NCI-H82 treated with DMSO at 0.1 percent for 48 hours (cell line): ENCODE results near the gene ICAM5.
"Not testable (repeated sequence)": the region's sequence is repeated elsewhere in the genome, so short reads cannot be mapped to it uniquely, and the experiment has no call there.

Source experiments
- DNase-seq: peaks from one replicate; lab custom pipeline; 2025; ENCODE audit not compliant: unreplicated experiment; lab: John Stamatoyannopoulos, UW

Gene ICAM5, protein sequence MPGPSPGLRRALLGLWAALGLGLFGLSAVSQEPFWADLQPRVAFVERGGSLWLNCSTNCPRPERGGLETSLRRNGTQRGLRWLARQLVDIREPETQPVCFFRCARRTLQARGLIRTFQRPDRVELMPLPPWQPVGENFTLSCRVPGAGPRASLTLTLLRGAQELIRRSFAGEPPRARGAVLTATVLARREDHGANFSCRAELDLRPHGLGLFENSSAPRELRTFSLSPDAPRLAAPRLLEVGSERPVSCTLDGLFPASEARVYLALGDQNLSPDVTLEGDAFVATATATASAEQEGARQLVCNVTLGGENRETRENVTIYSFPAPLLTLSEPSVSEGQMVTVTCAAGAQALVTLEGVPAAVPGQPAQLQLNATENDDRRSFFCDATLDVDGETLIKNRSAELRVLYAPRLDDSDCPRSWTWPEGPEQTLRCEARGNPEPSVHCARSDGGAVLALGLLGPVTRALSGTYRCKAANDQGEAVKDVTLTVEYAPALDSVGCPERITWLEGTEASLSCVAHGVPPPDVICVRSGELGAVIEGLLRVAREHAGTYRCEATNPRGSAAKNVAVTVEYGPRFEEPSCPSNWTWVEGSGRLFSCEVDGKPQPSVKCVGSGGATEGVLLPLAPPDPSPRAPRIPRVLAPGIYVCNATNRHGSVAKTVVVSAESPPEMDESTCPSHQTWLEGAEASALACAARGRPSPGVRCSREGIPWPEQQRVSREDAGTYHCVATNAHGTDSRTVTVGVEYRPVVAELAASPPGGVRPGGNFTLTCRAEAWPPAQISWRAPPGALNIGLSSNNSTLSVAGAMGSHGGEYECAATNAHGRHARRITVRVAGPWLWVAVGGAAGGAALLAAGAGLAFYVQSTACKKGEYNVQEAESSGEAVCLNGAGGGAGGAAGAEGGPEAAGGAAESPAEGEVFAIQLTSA

DNA sequence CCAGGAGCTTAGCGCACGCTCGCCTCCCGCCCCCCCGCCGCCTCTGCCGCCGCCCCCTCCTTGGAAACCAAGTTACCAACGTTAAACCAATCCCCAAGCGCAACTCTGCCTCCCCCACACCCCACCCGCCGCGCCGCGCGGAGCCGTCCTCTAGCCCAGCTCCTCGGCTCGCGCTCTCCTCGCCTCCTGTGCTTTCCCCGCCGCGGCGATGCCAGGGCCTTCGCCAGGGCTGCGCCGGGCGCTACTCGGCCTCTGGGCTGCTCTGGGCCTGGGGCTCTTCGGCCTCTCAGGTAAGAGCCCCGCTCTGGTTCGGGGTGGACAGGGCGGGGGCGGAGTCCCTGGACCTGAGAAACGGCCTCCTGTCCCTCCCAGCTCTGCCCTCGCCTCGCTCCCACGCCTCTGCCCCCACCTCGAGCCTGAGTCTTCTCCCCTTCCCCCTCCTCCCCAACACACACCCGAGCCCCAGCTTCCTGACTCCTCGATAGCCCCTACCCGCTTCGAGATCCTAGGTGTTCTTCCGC, at the start of gene ICAM5:
Gene ICAM5 (plus strand): TSS at position 117 of the 521 bp plus-strand sequence. CDS start 92 bp downstream, at position 209.
- no peak for DNase-seq

GRCh38 chr19:10241826-10242449, 47.8 kb upstream of the ICAM5 start:
- DNase-seq: not testable (repeated sequence)

GRCh38 chr19:10243606-10244005, 46.1 kb upstream of the ICAM5 start:
- no peak for DNase-seq

DNA sequence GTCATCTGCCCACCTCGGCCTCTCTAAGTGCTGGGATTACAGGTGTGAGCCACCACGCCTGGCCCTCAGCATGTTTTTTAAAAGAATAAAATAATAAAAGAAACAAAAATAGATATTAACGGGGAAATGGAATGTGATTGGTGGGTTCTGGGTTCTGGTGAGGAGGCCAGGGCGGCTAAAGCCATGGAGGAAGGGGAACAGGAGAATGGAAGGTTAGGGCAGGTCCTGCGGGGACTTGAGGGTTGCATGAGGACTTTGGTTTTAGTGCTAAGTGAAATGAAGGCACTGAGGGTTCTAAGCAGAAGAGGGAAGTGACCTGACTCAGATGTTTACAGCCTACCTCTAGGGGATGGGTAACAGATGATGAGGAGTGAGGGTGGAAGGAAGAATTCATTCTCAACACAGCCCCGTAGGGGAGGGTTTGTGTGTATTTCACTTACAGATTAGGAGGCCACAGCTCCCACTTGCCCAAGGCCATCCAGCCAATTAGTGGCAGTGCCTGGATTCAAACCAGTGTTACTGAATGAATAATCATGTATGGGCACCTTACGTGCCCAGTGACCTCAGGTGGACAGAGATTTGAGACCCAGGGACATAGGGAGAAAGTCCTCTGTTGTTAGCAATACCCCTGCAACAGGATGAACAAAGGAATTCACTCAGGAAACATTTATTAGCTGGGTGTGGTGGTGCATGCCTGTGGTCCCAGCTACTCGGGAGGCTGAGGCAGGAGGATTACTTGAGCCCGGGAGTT, 44.4 kb upstream of the ICAM5 start:
- no peak for DNase-seq

GRCh38 chr19:10246511-10246910, 43.2 kb upstream of the ICAM5 start:
- no peak for DNase-seq

DNA sequence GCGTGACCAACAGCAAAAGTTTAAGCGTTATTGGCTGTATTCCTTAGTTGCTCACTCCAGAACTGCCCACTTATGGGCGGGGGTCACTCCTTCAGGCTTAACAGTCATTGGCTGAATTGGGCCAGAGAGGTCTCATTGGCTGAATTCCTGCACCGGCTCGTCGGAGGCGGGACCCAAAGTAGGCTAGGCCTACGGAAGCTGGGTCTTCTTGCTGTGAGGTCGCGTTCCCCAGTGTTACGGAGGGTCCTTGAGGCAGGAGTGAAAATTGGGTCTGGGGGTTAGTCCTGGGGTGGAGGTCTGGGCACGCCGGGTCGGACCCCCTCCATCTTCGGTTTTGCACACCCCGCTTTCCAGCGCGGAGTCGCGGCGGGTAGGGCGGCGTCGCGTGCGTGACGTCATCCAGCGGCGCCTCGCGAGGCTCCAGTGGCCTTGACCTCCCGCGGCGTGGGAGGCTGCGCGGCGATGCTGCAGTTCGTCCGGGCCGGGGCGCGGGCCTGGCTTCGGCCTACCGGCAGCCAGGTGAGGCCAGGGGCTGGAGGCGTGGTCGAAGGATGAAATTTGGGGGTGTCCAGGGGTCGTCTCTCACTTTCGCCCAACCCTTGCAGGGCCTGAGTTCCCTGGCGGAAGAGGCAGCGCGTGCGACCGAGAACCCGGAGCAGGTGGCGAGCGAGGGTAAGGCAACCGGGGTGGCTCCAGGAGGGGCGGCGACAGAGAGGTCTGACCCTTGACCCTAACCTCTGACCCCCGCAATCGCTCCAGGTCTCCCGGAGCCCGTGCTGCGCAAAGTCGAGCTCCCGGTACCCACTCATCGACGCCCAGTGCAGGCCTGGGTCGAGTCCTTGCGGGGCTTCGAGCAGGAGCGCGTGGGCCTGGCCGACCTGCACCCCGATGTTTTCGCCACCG, 37.7 kb upstream of the ICAM5 start, which contains the start of gene MRPL4:
Gene MRPL4 (plus strand): TSS at position 423 of the 903 bp plus-strand sequence. CDS start 40 bp downstream, at position 463.
- peak; percentile 95 for DNase-seq

GRCh38 chr19:10252707-10253106, 37.0 kb upstream of the ICAM5 start:
- no peak for DNase-seq

- no peak for DNase-seq
Observed at GRCh38 chr19:10254244-10254643, 35.5 kb upstream of the ICAM5 start.

DNA sequence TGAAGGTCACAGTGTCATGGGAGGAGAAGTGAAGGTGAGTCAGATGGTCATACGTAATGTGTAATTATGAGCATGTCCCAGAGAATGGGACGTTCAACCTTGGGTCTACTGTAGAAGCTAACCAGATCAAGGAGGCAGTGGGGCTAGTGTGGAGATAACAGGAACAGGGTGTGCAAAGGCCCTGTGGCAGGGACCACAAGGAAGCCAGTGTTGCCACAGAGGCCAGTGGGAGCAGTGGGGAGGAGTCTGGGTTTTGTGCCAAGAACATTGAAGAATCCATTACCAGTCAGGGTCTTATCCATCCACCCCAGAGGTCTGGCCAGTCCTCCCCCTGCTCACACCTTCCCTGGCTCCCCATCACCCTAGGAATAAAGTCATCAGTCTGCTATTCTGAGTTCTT, 34.4 kb upstream of the ICAM5 start:
- no peak for DNase-seq

GRCh38 chr19:10256551-10256950, 33.2 kb upstream of the ICAM5 start:
- DNase-seq: no peak

DNA sequence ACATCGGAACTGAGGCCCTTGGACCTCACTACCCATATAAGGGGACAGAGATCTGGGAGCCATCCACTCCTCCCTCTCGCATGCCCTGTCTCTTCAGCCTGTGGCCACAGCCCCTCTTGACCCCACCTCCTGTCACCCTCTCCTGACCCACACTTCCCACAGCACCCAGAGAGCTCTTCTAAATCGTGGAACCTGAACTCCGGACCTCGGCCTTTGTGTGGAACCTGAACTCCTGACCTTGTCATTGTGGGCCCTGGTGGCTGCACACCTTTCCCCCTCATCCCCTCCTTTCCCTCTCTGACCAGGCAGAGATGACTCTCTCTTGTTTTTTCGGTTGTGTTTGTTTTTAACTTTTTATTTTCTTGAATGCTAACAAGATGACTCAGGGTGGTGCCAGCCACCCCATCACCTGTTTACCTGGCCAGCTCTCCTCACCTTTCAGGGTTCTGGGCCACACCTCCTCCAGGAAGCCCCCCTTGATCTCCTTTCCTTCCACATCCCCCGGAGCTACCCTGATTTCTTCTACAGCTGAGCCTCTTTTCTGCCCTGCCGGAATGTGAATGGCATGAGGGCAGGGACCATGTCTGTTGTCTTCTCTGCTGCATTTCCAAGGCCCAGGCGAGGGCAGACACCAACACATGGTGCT, 32.7 kb upstream of the ICAM5 start:
- no peak for DNase-seq

DNA sequence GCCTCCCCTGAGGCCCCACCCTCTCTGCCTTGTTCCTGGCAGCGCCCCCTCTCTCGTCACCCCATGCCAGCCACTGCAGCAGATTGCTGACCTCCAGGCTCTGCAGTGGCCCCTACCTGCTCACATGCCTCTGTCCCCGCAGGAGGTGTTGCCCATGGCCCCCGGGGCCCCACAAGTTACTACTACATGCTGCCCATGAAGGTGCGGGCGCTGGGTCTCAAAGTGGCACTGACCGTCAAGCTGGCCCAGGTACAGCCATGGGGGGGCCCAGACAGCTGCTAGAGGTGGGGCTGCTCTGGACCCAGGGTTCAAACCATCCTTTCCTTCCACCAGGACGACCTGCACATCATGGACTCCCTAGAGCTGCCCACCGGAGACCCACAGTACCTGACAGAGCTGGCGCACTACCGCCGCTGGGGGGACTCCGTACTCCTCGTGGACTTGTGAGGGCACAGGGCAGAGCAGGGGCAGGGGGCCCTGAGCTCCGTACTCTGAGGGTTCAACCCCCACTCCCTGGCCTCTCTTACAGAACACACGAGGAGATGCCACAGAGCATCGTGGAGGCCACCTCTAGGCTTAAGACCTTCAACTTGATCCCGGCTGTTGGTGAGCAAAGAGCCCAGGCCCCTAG, 31.6 kb upstream of the ICAM5 start:
- no peak for DNase-seq

GRCh38 chr19:10259162-10259905, 30.4 kb upstream of the ICAM5 start:
- peak; percentile 56 for DNase-seq

- no peak for DNase-seq
Observed at GRCh38 chr19:10260141-10260584, 29.6 kb upstream of the ICAM5 start.

GRCh38 chr19:10262771-10263170, 27.0 kb upstream of the ICAM5 start:
- DNase-seq: no peak

DNA sequence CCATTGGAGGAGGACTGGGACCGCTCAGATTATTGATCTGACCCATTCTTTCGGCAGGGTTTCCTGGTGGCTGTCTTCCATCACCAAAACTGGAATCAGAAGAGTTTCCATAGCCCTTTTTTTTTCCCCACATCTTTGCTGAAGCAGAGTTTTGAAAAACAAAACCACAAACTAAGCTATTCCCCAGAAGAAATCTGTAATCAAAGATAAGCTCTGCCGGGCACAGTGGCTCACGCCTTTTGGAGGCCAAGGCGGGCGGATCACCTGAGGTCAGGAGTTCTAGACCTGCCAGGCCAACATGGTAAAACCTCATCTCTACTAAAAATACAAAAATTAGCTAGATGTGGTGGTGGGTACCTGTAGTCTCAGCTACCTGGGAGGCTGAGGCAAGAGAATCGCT, 23.0 kb upstream of the ICAM5 start:
- DNase-seq: no peak

DNA sequence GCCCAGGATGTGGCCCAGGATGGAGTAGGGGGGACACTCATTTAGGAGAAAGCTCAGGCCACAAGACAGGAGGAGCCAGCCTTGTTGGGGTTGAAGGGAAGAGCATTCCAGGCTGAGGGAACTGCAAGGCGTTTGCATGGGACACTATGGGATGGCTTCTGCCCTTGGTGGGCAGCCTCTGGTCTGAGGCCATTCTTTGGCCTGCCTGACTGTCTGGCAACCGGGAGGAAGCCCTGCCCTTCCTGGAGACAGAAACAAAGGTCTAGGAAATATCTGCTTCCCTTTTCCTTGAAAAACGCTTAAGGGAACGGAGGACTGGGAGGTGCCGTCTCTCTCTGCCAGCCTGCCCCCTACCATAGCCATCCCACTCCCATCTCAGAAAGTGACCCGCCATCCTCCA, 21.7 kb upstream of the ICAM5 start:
- DNase-seq: no peak
